GM18868 (cell line): ENCODE data around the gene NPIPB4.
"Not testable (repeated sequence)": the region's sequence is repeated elsewhere in the genome, so short reads cannot be mapped to it uniquely, and the experiment has no call there.

Experiments
- ATAC-seq: cut with Tn5 transposase; IDR thresholded peaks from one replicate; pipeline ENCODE4 v1.9.1; 2021; ENCODE audit warnings: mild to moderate bottlenecking, moderate library complexity; ENCODE audit not compliant: unreplicated experiment

Gene NPIPB4

DNA sequence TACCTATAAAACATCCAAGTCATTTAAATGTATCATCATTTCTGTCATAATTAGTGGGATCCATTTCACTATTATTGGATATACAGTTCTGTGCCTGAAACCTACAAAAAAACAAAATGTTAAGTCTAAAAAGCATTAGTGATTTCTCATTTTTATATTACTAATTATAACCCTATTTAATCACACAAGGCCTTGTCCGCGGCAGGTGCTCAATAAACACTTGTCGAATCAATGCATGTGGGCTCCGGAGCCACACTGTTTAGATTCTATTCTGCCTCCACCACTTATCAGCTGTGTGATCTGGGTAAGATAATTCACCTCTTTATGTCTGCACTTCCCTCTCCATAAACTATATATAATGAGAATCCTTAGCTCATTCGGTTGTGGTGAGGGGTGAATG, at the start of gene NPIPB4:
Gene NPIPB4 (minus strand): TSS at position 101 of the 400 bp plus-strand sequence. CDS start 378 bp downstream, outside the sequence.
- not testable (repeated sequence) for ATAC-seq

DNA sequence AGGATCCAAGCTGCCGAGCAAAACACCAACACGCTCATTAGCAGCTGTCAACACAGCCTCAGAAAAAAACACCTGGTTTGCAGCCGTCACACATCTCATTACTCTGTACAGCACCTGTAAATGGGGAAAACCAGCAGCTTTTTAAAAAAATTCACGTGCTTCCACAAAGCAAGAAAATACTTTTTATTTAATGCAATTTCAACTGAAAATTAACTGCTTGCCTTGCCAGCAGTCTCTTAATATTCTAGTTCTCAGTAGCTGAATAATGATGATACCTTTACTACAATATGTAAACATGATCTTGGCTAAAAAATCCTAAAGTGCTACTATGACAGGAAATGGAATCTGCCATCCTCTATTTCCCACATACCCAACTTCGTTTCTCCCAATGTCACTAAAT, 41.4 kb upstream of the NPIPB4 start:
- ATAC-seq = not testable (repeated sequence)

DNA sequence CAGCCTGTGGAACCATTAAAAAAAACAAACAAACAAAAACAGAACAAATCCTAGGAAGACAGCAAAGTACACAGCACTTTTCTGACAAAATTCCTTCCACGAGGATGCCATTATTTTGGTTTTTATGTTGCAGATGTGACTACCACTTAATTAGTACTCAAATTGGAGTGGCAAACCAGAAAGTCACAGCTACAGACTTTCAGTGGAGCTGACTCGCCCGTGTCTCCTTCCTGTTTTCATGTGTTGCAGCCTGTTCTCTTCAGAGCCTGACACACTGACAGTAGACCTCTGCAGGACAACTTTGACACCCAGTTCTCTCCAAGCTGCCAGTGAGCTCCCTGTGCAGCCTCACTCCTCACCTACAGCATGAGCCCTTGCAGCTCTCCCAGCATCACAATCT, 24.4 kb upstream of the NPIPB4 start:
- not testable (repeated sequence) for ATAC-seq

DNA sequence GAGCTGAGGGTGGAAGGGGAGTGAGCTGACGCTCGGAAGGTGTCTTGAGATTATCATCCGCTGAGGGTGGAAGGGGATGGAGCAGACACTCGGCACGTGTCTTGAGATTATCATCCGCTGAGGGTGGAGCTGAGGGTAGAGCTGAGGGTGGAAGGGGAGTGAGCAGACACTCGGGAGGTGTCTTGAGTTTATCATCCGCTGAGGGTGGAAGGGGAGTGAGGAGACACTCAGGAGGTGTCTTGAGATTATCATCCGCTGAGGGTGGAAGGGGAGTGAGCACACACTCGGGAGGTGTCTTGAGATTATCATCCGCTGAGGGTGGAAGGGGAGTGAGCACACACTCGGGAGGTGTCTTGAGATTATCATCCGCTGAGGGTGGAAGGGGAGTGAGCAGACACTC, 20.4 kb downstream of the NPIPB4 start:
- ATAC-seq = not testable (repeated sequence)

DNA sequence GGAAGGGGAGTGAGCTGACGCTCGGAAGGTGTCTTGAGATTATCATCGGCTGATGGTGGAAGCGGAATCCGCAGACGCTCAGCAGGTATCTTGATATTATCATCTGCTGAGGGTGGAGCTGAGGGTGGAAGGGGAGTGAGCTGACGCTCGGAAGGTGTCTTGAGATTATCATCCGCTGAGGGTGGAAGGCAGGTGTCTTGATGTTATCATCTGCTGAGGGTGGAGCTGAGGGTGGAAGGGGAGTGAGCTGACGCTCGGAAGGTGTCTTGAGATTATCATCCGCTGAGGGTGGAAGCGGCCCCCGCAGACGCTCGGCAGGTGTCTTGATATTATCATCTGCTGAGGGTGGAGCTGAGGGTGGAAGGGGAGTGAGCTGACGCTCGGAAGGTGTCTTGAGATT, 21.2 kb downstream of the NPIPB4 start:
- ATAC-seq = not testable (repeated sequence)

DNA sequence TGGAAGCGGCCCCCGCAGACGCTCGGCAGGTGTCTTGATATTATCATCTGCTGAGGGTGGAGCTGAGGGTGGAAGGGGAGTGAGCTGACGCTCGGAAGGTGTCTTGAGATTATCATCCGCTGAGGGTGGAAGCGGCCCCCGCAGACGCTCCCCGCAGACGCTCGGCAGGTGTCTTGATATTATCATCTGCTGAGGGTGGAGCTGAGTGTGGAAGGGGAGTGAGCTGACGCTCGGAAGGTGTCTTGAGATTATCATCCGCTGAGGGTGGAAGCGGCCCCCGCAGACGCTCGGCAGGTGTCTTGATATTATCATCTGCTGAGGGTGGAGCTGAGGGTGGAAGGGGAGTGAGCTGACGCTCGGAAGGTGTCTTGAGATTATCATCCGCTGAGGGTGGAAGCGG, 21.8 kb downstream of the NPIPB4 start:
- not testable (repeated sequence) for ATAC-seq

DNA sequence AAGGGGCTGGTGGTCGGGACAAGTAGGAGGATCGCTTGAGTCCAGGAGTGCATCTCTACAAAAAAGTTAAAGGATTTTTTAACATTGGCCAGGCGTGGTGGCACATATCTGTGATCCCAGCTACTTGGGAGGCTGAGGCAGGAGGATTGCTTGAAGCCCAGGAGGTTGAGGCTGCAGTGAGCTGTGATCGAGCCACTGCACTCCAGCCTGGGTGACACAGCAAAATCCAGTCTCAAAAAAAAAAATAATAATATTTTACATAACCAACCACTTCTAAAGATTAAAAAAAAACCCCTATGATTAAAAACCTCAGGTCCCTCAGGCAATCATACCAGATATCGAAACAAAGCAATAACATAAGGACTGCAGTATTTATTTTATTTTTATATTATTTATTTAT, 23.3 kb downstream of the NPIPB4 start:
- not testable (repeated sequence) for ATAC-seq

DNA sequence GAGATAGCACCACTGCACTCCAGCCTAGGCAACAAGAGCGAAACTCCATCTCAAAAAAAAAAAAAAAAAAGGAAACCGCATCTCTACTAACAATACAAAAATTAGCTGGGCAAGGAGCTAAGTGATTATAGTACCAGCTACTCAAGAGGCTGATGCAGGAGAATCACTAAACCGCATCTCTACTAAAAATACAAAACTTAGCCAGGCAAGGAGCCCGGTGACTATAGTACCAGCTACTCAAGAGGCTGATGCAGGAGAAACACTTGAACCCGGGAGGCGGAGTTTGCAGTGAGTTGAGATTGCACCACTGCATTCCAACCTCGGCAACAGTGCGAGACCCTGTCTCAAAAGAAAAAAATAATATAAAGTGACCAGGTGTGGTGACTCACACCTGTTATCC, 27.6 kb downstream of the NPIPB4 start:
- ATAC-seq = not testable (repeated sequence)

DNA sequence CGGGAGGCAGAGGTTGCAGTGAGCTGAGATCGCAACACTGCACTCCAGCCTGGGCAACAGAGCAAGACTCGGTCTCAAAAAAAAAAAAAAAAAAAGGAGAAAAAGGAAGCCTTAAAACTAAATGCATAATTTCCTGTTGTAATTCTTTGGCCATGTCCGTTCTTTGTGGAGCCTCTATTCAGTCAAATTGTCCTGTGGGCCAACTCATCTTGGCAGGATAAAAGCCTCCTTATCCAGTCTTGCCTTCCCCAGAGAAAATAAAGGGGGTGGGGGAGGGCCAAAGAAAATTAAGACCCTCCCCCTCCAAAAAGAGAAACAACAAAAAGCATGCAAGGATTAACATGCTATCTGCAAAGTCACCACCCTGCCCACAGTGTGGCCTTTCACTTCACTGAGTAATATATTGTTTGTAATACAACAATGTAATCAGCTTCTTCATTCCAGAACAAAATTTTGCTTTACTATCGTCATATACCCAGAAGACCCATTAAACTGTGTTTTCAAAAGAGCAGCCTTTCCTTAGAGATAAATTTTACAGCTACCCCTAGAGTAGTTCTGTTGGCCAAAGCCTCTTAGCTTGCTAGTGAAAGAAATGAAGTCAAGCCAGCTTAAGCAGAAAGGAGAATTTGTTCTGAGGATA, 31.4 kb downstream of the NPIPB4 start:
- not testable (repeated sequence) for ATAC-seq

DNA sequence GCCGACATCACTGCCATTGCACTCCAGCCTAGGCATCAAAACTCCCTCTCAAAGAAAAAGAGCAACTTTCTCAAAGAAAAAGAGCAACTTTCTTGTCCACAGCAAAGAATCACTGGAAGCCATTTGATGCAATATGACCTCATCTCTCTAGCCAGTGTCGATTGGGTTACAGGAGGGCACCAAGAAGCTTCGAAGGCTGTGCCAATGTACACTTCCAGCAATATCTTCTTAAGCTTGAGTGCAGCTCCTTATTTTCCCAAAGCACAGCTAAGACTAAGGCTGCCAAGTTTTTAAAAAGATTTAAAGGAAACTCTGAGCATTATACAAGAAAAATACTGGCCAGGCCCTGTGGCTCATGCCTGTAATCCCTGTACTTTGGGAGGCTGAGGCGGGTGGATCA, 32.0 kb downstream of the NPIPB4 start:
- ATAC-seq = not testable (repeated sequence)

DNA sequence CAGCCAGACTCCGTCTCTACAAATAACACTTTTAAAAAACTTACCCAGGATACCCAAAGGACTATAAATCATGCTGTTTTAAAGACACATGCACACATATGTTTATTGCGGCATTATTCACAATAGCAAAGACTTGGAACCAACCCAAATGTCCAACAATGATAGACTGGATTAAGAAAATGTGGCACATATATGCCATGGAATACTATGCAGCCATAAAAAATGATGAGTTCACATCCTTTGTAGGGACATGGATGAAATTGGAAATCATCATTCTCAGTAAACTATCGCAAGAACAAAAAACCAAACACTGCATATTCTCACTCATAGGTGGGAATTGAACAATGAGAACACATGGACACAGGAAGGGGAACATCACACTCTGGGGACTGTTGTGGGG, 34.3 kb downstream of the NPIPB4 start:
- not testable (repeated sequence) for ATAC-seq

DNA sequence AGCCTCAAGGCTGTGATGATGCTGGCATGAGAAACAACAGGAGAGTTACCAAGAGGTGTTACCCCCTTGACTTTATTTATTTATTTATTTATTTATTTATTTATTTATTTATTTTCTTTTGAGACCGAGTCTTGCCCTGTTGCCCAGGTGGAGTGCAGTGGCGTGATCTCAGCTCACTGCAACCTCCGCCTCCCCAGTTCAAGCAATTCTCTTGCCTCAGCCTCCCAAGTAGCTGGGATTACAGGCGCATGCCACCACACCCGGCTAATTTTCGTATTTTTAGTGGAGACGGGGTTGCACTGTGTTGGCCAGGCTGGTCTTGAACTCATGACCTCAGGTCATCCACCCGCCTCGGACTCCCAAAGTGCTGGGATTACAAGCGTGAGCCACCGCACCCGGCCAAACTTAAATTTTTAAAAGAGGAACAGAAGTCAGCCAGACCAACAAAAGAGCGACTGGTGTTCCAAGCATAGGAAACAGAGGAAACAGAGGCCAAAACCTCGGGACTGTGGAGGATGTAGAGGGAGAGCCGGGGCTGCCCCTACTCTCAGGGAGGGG, 36.6 kb downstream of the NPIPB4 start:
- not testable (repeated sequence) for ATAC-seq

DNA sequence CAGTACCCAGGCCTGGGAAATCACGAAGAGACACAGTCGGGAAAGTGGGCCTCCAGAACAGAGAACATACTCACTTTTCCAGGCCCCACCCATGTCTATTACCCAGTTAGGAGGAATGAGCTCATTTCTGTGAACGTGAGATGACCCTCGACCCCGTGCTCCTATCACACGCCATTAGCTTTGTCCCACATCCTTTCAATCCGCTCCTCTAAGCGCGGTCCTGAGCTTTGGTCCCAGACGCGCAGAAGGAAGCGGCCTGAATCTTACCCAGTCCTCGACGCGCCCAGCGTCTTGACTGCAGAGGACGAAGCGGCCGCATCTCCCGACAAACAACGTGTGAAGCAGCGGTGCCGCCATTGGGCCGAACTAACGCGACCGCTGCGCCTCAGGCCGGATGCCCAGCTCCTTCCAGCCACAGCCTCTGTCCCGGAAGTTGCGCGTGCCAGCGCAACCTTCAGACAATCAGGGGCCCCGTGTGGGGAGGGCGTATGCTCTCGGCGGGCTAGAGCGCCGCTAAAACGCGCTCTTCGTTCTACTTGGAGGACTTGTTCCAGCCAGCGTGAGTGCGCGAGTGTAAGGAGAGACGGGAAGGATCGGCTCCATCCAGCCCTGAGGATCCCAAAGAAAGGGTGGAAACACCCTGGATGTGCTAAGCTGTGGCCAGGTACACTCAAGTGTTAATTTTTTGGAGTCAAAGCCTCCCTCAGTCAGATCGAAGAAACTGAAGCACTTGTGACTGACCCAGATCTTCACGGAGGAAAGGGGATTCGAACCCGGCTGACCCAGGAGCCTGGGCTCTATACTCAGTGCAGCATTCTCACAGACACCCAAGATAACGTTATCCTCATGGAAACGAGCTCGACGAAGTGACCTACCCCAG, 37.3 kb downstream of the NPIPB4 start:
- peak; percentile 96 for ATAC-seq

DNA sequence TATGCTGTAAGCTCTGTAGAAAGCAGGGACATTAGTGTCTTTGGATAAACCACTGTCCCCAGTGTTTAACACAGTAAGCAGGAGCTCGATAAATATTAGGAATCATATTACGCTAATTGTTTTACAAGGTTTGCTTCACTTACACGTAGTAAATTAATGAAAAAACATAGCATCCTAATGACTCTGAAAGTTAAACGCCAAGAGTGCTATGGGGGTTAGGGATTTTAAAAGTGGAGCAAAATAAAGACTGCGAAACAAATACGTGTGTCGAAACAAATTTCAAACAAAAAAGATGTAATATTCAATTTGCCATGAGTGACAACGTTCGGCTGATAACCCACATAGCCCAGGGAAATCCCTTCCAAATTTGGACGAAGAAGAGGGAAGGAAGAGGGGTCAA, 37.9 kb downstream of the NPIPB4 start:
- not testable (repeated sequence) for ATAC-seq

DNA sequence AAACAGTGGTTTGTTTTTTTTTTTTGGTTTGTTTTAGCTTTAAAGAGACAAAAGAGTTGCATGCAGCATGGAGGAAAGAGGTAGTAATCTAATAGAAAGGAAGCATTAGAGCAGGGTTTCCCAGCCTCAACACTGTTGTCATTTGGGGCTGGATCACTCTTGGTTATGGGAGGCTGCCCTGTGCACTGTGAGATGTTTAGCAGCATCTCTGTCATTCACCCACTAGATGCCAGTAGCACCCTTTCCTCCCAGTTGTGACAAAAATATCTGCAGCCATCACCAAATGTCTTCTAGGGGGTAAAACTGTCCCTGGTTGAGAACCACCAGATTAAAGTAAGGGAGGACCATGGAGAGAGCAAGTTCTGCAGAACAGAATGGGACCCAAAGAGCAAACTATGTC, 40.5 kb downstream of the NPIPB4 start:
- not testable (repeated sequence) for ATAC-seq

DNA sequence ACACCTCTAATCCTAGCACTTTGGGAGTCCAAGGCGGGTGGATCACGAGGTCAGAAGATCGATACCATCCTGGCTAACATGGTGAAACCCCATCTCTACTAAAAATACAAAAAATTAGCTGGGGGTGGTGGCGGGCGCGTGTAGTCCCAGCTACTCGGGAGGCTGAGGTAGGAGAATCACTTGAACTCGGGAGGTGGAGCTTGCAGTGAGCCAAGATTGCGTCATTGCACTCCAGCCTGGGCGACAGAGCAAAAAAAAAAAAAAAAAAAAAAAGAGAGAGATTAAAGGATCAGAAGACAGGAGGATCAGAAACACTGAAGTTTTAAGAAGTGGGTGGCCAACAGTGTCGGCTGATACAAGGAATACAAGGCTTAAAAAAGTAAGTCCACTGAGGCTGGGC, 41.9 kb downstream of the NPIPB4 start:
- not testable (repeated sequence) for ATAC-seq

DNA sequence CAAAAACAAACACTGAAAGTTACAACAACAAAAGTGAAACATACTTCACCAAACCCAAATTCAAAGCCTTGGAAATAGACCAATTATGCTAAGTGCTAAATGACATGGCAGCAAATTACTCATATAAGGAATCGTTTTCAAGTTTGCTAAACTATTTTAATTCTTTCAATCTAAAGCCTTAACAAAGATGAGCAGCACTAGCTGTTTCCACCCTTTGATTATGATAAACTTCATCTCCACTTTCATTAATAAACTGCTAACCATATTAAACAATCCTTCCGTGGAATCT, 55.2 kb downstream of the NPIPB4 start:
- not testable (repeated sequence) for ATAC-seq

DNA sequence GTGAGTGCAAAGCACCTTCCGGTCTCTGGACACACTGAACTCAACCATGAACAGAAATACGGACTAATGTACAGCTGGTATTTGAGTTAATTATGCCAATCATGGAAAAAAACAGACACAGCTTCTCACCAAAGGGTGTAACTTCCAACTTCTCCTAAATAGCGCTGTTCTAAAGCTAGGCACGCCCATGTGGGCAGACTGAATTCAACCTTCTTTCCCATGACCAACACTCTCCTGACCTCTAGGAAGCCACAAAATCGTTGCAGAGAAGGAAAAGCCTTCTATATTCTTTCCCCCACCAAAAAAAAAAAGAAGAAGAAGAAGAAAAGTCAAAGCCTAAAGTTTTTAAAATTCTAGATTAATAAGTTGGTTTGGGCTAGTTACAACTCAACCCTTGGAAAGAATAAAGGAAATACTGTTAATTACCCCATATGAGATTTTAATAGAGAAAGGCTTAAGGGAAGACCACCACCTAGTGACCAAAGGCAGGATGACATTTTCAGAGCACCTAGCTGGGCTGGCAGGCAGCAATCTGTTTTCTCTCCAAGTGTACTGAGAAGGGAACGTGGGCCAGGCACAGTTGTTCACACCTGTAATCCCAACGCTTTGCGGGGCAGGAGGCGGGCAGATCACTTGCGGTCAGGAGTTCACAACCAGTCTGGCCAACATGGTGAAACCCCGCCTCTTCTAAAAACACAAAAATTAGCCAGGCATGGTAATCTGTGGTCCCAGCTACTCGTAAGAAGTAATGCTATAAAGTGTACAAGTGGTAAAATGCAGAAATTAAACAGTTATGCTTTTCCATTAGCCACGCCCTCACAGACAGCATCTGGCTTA, 55.8 kb downstream of the NPIPB4 start:
- not testable (repeated sequence) for ATAC-seq

DNA sequence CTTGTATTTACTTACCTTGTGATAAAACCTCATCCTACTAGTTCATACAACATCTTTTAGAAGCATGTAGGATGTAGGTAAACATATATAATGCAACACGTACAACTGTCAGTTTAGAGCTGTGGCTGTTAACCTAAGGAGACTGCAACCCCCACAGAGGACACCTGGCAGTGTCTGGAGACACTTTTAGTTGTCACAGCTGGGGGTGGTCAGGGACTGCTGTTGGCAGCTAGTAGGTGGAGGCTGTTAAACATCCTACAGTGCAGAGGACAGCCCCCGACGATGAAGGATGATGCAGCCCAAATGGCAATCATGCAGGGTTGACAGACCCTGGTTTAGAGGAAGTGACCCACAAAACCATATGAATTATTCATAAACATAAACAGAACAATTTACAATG, 59.0 kb downstream of the NPIPB4 start:
- not testable (repeated sequence) for ATAC-seq

DNA sequence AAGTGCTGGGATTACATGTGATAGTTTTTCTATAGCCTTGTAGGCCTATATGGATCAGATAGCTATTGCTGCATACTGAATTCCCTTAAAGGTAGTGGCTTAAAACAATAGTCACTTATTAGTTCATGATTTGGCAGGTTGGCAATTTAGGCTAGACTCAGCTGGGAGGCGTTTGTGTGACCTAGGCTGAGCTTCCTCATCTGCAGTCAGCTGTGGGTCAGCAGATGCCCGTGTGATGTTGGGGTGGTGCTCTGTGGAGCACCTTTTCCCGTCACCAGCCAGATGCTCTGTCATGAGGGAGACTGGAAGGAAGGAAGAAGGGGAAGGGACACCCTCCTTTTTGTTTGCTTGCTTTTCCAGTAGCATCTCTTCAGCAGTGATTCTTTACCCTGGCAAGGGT, 64.2 kb downstream of the NPIPB4 start:
- ATAC-seq = not testable (repeated sequence)

DNA sequence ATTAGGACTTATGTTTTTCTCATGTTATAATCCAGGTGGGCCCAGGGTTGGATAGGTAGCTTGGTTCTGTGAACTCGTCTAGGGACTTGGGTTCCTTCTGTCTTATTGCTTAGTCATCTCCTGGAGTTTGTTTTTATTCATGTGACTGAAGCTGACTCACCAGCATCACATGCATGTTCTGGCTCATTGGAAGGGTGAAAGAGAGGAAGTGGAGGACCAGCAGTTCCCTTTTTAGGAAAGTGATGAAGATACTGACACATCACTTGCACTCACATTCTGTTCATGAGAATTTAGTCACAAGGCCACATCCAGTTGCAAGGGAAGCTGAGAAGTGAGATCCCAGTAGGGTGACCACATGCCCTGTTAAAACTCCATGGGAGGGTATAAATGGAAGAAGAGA, 67.0 kb downstream of the NPIPB4 start:
- ATAC-seq = peak; percentile 79
